ENCODE results near the gene NEURL3. TPM values are rescaled to one million over a fixed set of nuclear protein-coding genes. Genes with fewer than 3 reads are reported as not detected.

The NEURL3 gene
- total and polyA plus RNA-seq, 12 donors, result 0.03 to 0.41 (median 0.18) TPM; not detected in 8

DNA sequence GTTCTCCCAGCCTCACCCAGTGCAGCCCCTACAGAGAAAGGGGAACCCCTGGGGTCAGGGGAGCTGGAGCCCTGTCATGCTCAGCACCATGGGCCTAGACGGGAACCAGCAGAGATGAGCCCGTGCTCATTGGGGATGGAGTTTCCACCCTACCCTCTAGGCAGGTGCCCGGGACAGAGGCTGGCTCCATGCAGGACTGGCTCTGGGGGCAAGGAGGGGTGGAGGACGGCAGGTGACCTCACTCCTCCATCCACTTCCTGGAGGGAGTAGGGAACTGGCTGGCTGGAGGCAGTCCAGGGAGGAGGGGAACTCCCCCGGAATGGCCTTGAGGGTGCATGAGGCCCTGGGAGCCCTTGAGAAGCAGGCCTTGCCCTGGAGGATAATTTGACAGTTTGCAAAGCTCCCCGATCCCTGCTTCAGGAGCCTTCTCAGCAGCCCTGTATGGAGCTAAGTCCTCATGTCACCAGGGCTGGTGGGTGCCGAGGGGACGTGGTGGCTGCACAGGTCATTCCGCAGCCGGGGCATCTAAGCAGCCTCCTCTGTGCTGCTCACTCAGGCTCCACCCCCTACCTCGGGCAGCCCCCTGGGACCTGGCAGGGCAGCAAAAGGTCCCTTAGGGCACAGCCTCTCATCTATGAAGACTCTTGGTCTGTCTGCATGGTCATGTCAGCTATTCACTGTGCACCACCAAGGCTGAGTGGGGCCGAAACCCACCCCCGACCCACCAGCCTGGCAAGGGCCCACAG is 2.1 kb downstream of the NEURL3 start:
- DNase-seq, result peak in 5 of 7 donors; percentile 50 to 60 (median 55)
- peaks cover 3 to 5% of the 10 kb centered on the region in 2 donors for H3K4me1 ChIP-seq (replicated peaks in 1 of 2)
- no peaks in the 10 kb centered on the region for H3K36me3 ChIP-seq (replicated peaks in 1 of 2)
- TF ChIP-seq POLR2A (IDR thresholded peaks at IDR 0.05) (no peak), CTCF (IDR thresholded peaks at IDR 0.05) (no peak)
- H3K27me3 ChIP-seq, result peaks cover 10% of the 10 kb centered on the region
- intact Hi-C loops (cut with DNase I), result loop anchor here in 1 of 2 donors (10.0 kb wide), 1 partner anchor 188 kb away; no protein-coding TSS in a partner anchor
- no peak overlapping the region for H3K27ac ChIP-seq
- H3K9me3 ChIP-seq (replicated peaks in 1 of 3), result no peaks in the 10 kb centered on the region
- no peak overlapping the region for H3K4me3 ChIP-seq
- WGBS, 4 donors, result 52 to 58% (median 53%) methylated on average over 8 to 13 of the region's 13 CpGs; no CpG with 5 or more reads in 1 of the 4 donors

GRCh38 chr2:96501886-96502810 is 3.0 kb downstream of the NEURL3 start:
- intact Hi-C loops (cut with DNase I), result loop anchor here in 1 of 2 donors (10.0 kb wide), 1 partner anchor 187 kb away; no protein-coding TSS in a partner anchor
- H3K9me3 ChIP-seq (replicated peaks in 1 of 3), result no peaks in the 10 kb centered on the region
- peaks cover 10% of the 10 kb centered on the region for H3K27me3 ChIP-seq
- DNase-seq, result no peak
- WGBS, 4 donors, result 80 to 90% (median 85%) methylated on average over 11 to 16 of the region's 16 CpGs
- H3K27ac ChIP-seq, result no peak overlapping the region
- H3K4me3 ChIP-seq, result no peak overlapping the region
- TF ChIP-seq POLR2A (IDR thresholded peaks at IDR 0.05), result no peak
- TF ChIP-seq CTCF (IDR thresholded peaks at IDR 0.05), result no peak
- H3K4me1 ChIP-seq (replicated peaks in 1 of 2), result no peaks in the 10 kb centered on the region
- H3K36me3 ChIP-seq (replicated peaks in 1 of 2), result no peaks in the 10 kb centered on the region

GRCh38 chr2:96501471-96501874 is 3.7 kb downstream of the NEURL3 start:
- no peak overlapping the region for H3K4me3 ChIP-seq
- intact Hi-C loops (cut with DNase I), result loop anchor here in 1 of 2 donors (10.0 kb wide), 1 partner anchor 187 kb away; no protein-coding TSS in a partner anchor
- H3K9me3 ChIP-seq (replicated peaks in 1 of 3), result no peaks in the 10 kb centered on the region
- 43 to 69% (median 59%) methylated on average over 2 of the region's 2 CpGs for WGBS, 4 donors
- no peak overlapping the region for H3K27ac ChIP-seq
- no peak for DNase-seq
- peaks cover 10% of the 10 kb centered on the region for H3K27me3 ChIP-seq
- no peaks in the 10 kb centered on the region for H3K4me1 ChIP-seq (replicated peaks in 1 of 2)
- TF ChIP-seq CTCF (IDR thresholded peaks at IDR 0.05), result no peak
- no peak for TF ChIP-seq POLR2A (IDR thresholded peaks at IDR 0.05)
- no peaks in the 10 kb centered on the region for H3K36me3 ChIP-seq (replicated peaks in 1 of 2)

Measured in adrenal gland (tissue), 12 donors.